SK-N-SH (cell line): Measurements from ENCODE around the gene PBX3. TPM values are rescaled to one million over a fixed set of nuclear protein-coding genes. Genes with fewer than 3 reads are reported as not detected.
A peak's percentile ranks its signal among the peaks of the same experiment; 100 is the strongest.

Experiments used
- CTCF ChIA-PET: fragments of 300-600, 350-600 bp; formaldehyde crosslinking; extraction: SDS; loops from one replicate; lab custom pipeline; 2021; lab: Yijun Ruan, JAX
- POLR2A ChIA-PET: fragments of 350-600 bp; sonication (Branson Sonifier 250); formaldehyde crosslinking; extraction: SDS; loops from one replicate; lab custom pipeline; 2020; ENCODE audit warnings: antibody characterized with exemption, inconsistent platforms; lab: Yijun Ruan, JAX
- DNase-seq: peaks from one replicate; pipeline ENCODE4 v3.0.0; 2012
- H2AFZ ChIP-seq: fragments of 200-600 bp; sonication (generic); 2 replicates; pipeline ENCODE4 v1.8.1; 2016; ENCODE audit warnings: antibody characterized with exemption, mild to moderate bottlenecking, low read depth
- H3F3A ChIP-seq: fragments of 200-600 bp; sonication (generic); replicated peaks from 2 replicates; pipeline ENCODE3; 2016; ENCODE audit warnings: antibody characterized with exemption, mild to moderate bottlenecking; ENCODE audit not compliant: insufficient read depth
- H3K27ac ChIP-seq, 2 experiments: fragments of 200-500 bp in 1 of 2; fragments of 200-600 bp in 1 of 2; sonication (Bioruptor generic) in 1 of 2; sonication (generic), shearing (Covaris generic) in 1 of 2; 2 replicates each; pipeline versions ENCODE4 v1.5.1 to v1.6.1; 2014 to 2016; ENCODE audit warnings: low read depth in 2 of 2, inconsistent platforms in 1 of 2, low read length in 1 of 2, mild to moderate bottlenecking in 1 of 2, mixed read lengths in 1 of 2
- H3K27me3 ChIP-seq: fragments of 200-600 bp; sonication (generic), shearing (Covaris generic); 2 replicates; pipeline ENCODE4 v1.6.1; 2016; ENCODE audit warnings: mixed run types; ENCODE audit not compliant: insufficient read depth
- H3K36me3 ChIP-seq, 2 experiments: fragments of 200-500 bp in 1 of 2; fragments of 200-600 bp in 1 of 2; sonication (Bioruptor generic) in 1 of 2; sonication (generic) in 1 of 2; replicated peaks in 1 of 2; 2 replicates each; pipeline versions ENCODE3 to v1.5.1; 2014 to 2016; ENCODE audit warnings: low read length in 1 of 2, mild to moderate bottlenecking in 1 of 2; ENCODE audit not compliant: insufficient read depth in 2 of 2, control insufficient read depth in 1 of 2
- H3K4me1 ChIP-seq, 2 experiments: fragments of 200-500 bp in 1 of 2; fragments of 200-600 bp in 1 of 2; sonication (Bioruptor generic) in 1 of 2; sonication (generic), shearing (Covaris generic) in 1 of 2; 2 replicates each; pipeline versions ENCODE4 v1.5.1 to v1.6.1; 2014 to 2016; ENCODE audit warnings: low read depth in 1 of 2, low read length in 1 of 2, mixed run types in 1 of 2; ENCODE audit not compliant: insufficient read depth in 2 of 2, control insufficient read depth in 1 of 2
- H3K4me2 ChIP-seq: fragments of 200-600 bp; sonication (generic), shearing (Covaris generic); 2 replicates; pipeline ENCODE4 v1.6.1; 2017; ENCODE audit warnings: mixed run types
- H3K4me3 ChIP-seq, 2 experiments: fragments of 200-500 bp in 1 of 2; fragments of 200-600 bp in 1 of 2; sonication (Bioruptor generic) in 1 of 2; sonication (generic), shearing (Covaris generic) in 1 of 2; 2 replicates each; pipeline versions ENCODE4 v1.5.1 to v1.8.1; 2014 to 2016; ENCODE audit warnings: low read depth in 2 of 2, inconsistent platforms in 1 of 2, low read length in 1 of 2, mild to moderate bottlenecking in 1 of 2, mixed read lengths in 1 of 2, moderate library complexity in 1 of 2
- H3K79me2 ChIP-seq: fragments of 200-600 bp; sonication (generic); 2 replicates; pipeline ENCODE4 v1.8.1; 2017; ENCODE audit warnings: mild to moderate bottlenecking; ENCODE audit not compliant: insufficient read depth
- H3K9ac ChIP-seq: fragments of 200-600 bp; sonication (generic); 2 replicates; pipeline ENCODE4 v1.6.1; 2017; ENCODE audit warnings: mixed run types
- H3K9me2 ChIP-seq: fragments of 200-600 bp; sonication (generic); 2 replicates; pipeline ENCODE4 v1.6.1; 2017; ENCODE audit warnings: mixed run types
- H3K9me3 ChIP-seq: fragments of 200-600 bp; sonication (generic); 2 replicates; pipeline ENCODE4 v1.6.1; 2017; ENCODE audit warnings: mixed run types, mild to moderate bottlenecking, moderate library complexity
- H4K20me1 ChIP-seq: fragments of 200-600 bp; sonication (generic); 2 replicates; pipeline ENCODE4 v1.6.1; 2017; ENCODE audit warnings: mild to moderate bottlenecking, mixed run types; ENCODE audit not compliant: insufficient read depth
- ELF1 ChIP-seq: IDR thresholded peaks from 2 replicates; pipeline ENCODE4 v1.4.0; 2012
- EZH2phosphoT487 ChIP-seq: fragments of 200-600 bp; sonication (generic); IDR thresholded peaks from 2 replicates; pipeline ENCODE4 v1.6.1; 2017; ENCODE audit warnings: low read depth, mixed run types, mild to moderate bottlenecking, antibody characterized with exemption, moderate library complexity, borderline replicate concordance
- GABPA ChIP-seq: IDR thresholded peaks from 2 replicates; pipeline ENCODE4 v1.4.0; 2012; ENCODE audit warnings: low read depth, mild to moderate bottlenecking
- NFIC ChIP-seq: IDR thresholded peaks from 2 replicates; pipeline ENCODE4 v1.4.0; 2012; ENCODE audit warnings: borderline replicate concordance
- POLR2AphosphoS5 ChIP-seq: IDR thresholded peaks from 2 replicates; pipeline ENCODE4 v1.6.1; 2012; ENCODE audit warnings: low read depth, low read length
- REST ChIP-seq: IDR thresholded peaks from 2 replicates; pipeline ENCODE4 v1.6.1; 2012; ENCODE audit warnings: mild to moderate bottlenecking, low read depth, low read length, moderate library complexity
- TCF12 ChIP-seq: IDR thresholded peaks from 2 replicates; pipeline ENCODE4 v1.4.0; 2012
- TEAD4 ChIP-seq: IDR thresholded peaks from 2 replicates; pipeline ENCODE4 v1.4.0; 2012; ENCODE audit warnings: mild to moderate bottlenecking, borderline replicate concordance; ENCODE audit not compliant: insufficient read depth
- WGBS: methylation state at CpG from one replicate; pipeline ENCODE4 v1.1.6; 2017; ENCODE audit warnings: low lambda C conversion rate; 5-methylcytosine and 5-hydroxymethylcytosine counted together
- polyA plus RNA-seq, 3 experiments: library from polyadenylated mRNA; depleted of rRNA; stranded (reverse); fragments of >200 nt; gene quantifications; 2 replicates each; pipeline ENCODE4 v1.2.3, GENCODE V29; 2012
- TF ChIP-seq, protein P1 (sequence below): fragments of 200-600 bp; sonication (generic); IDR thresholded peaks from 2 replicates; pipeline ENCODE4 v1.6.1; 2017; ENCODE audit warnings: antibody characterized with exemption, mild to moderate bottlenecking, moderate library complexity
- TF ChIP-seq, protein P2 (sequence below): IDR thresholded peaks from 2 replicates; pipeline ENCODE4; 2012

PBX3 gene
- polyA plus RNA-seq, 1 of the 3 experiments (the other 2 are of a cell fraction) = 73.0 TPM

- TF ChIP-seq REST = no peak
- no peak for TF ChIP-seq ELF1
- no peak for TF ChIP-seq POLR2AphosphoS5
- no peak for TF ChIP-seq EZH2phosphoT487
Observed at GRCh38 chr9:125946397-125946796, 199.2 kb downstream of the PBX3 start (continued).

DNA sequence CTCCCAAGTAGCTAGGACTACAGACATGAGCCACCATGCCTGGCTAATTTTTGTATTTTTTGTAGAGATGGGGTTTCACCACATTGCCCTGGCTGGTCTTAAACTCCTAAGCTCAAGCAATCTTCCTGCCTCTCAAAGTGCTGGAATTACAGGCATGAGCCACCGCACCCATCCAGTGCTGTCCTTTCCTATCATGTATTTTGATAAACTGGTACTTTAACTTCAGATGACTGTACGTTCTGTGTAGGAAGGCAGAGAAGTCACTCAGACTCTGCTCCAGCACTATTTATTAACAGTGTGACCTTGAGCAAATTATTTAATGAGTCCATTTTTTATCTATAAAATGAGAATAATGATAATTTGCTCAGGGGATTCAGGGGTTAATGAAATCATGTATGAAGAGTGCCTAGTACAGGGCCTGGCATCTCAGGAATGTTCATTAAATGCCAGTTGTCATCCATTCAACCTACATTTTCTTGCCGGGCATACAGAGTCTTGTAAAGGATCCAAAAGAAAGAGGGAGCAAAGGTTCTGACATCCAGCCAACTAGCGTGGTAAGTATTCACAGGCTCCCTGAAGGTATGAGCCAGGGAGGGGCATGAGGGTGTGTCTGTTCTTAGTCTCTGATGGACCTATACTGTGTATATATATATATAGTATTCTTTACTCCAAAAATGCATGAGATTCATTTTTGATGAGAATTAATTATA is 201.9 kb downstream of the PBX3 start:
- Histone ChIP-seq H3K4me1 (peaks cover 0 to 4% of the 10 kb centered on the region in 2 experiments; a peak in 2 of 4 replicates), H3K4me2 (no peak overlapping the region), H4K20me1 (no peaks in the 10 kb centered on the region), H2AFZ (no peak overlapping the region), H3K79me2 (peaks cover 22% of the 10 kb centered on the region), H3K27ac (no peak overlapping the region), H3F3A (peaks cover 14% of the 10 kb centered on the region), H3K27me3 (no peaks in the 10 kb centered on the region), H3K9ac (no peak overlapping the region), H3K9me3 (0 out of 2 replicates have a peak, but pooled peaks cover 10% of the 10 kb centered on the region), H3K36me3 (peaks cover 35 to 55% of the 10 kb centered on the region in 2 experiments), H3K4me3 (no peak overlapping the region), H3K9me2 (no peaks in the 10 kb centered on the region)
- CTCF ChIA-PET = interaction anchor here (1.4 kb wide), 1 partner anchor 450 kb away, joined by 4 read pairs; no protein-coding TSS in a partner anchor
- no peak for DNase-seq
- WGBS = 56% methylated on average over 4 of the region's 4 CpGs
- POLR2A ChIA-PET = no interaction called here
- TF ChIP-seq TEAD4 = 0 out of 2 replicates have a peak, but pooled peaks have one; percentile 38
- TF ChIP-seq, protein P1, sequence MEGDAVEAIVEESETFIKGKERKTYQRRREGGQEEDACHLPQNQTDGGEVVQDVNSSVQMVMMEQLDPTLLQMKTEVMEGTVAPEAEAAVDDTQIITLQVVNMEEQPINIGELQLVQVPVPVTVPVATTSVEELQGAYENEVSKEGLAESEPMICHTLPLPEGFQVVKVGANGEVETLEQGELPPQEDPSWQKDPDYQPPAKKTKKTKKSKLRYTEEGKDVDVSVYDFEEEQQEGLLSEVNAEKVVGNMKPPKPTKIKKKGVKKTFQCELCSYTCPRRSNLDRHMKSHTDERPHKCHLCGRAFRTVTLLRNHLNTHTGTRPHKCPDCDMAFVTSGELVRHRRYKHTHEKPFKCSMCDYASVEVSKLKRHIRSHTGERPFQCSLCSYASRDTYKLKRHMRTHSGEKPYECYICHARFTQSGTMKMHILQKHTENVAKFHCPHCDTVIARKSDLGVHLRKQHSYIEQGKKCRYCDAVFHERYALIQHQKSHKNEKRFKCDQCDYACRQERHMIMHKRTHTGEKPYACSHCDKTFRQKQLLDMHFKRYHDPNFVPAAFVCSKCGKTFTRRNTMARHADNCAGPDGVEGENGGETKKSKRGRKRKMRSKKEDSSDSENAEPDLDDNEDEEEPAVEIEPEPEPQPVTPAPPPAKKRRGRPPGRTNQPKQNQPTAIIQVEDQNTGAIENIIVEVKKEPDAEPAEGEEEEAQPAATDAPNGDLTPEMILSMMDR = no peak
- no peak for TF ChIP-seq GABPA
- TF ChIP-seq TCF12 = 0 out of 2 replicates have a peak, but pooled peaks have one; percentile 7
- TF ChIP-seq NFIC = 0 out of 2 replicates have a peak, but pooled peaks have one; percentile 12
- TF ChIP-seq, protein P2, sequence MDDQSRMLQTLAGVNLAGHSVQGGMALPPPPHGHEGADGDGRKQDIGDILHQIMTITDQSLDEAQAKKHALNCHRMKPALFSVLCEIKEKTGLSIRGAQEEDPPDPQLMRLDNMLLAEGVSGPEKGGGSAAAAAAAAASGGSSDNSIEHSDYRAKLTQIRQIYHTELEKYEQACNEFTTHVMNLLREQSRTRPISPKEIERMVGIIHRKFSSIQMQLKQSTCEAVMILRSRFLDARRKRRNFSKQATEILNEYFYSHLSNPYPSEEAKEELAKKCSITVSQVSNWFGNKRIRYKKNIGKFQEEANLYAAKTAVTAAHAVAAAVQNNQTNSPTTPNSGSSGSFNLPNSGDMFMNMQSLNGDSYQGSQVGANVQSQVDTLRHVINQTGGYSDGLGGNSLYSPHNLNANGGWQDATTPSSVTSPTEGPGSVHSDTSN = 0 out of 2 replicates have a peak, but pooled peaks have one; percentile 19
